Ovary (tissue), 9 donors: ENCODE measurements around the gene TMEM63B. TPM values are rescaled to one million over a fixed set of nuclear protein-coding genes. Genes with fewer than 3 reads are reported as not detected.
A peak's percentile ranks its signal among the peaks of the same experiment; 100 is the strongest.

ENCODE experiments used
- DNase-seq, 5 donors: peaks; one replicate each; pipeline ENCODE4 v3.0.0-alpha.2; 2019 to 2020
- H3K27ac ChIP-seq, 2 donors: fragments of 200-600 bp; one replicate each; pipeline versions ENCODE4 v1.5.1 to v1.8.0; 2019 to 2022
- H3K27me3 ChIP-seq: fragments of 200-600 bp; one replicate; pipeline ENCODE4 v1.8.0; 2022
- H3K36me3 ChIP-seq: fragments of 200-600 bp; sonication (generic); one replicate; pipeline ENCODE4 v1.5.1; 2019
- H3K4me1 ChIP-seq: one replicate; pipeline ENCODE4 v1.8.1; 2013; ENCODE audit warnings: mild to moderate bottlenecking, moderate library complexity; ENCODE audit not compliant: insufficient read depth
- H3K4me3 ChIP-seq: fragments of 200-600 bp; sonication (generic); one replicate; pipeline ENCODE4 v1.5.1; 2017
- H3K9me3 ChIP-seq, 2 donors: fragments of 200-600 bp in 1 of 2; sonication (generic) in 1 of 2; one replicate each; pipeline versions ENCODE4 v1.5.1 to v1.8.1; 2013 to 2019; ENCODE audit warnings: mild to moderate bottlenecking in 1 of 2, moderate library complexity in 1 of 2
- EP300 ChIP-seq: sonication (generic); formaldehyde crosslinking; IDR thresholded peaks from one replicate; pipeline ENCODE4 v1.6.1; 2017; ENCODE audit warnings: antibody characterized with exemption
- POLR2A ChIP-seq: fragments of 450-650 bp; IDR thresholded peaks from one replicate; pipeline ENCODE4 v1.6.1; 2017; ENCODE audit warnings: antibody characterized with exemption, mild to moderate bottlenecking, moderate library complexity
- WGBS, 3 donors: extraction: QIAGEN DNeasy Blood & Tissue Kit in 1 of 3; methylation state at CpG; one replicate each; pipeline versions ENCODE4 v1.1.5 to v1.1.7; 2013 to 2017; 5-methylcytosine and 5-hydroxymethylcytosine counted together
- intact Hi-C, 4 donors: fragments of 100-400 bp; cut with DNase I; formaldehyde crosslinking; loops; one replicate each; pipeline versions ENCODE4 v1.11.0 to v1.15.1; 2022 to 2023
- polyA plus RNA-seq, 2 donors: library from polyadenylated mRNA; stranded (reverse); fragments of 200-250 nt in 1 of 2; fragments of 350-450 nt in 1 of 2; fragmentation: Illumina TruSeq in 1 of 2; extraction: RNeasy Lipid Tissue Mini Kit (QIAGEN cat#74804) in 1 of 2; gene quantifications; one replicate each; pipeline ENCODE4 v1.2.3, GENCODE V29; 2013 to 2014
- total RNA-seq, 7 donors: library from RNA; depleted of rRNA in 2 of 7; stranded (reverse); fragments of >200 nt in 2 of 7; fragmentation: NEBNext Ultra II Directional in 3 of 7; extraction: Animal tissue kit (Norgen Biotek cat#: 25700) in 3 of 7; gene quantifications; one replicate each; pipeline versions ENCODE4 v1.1.0 to v1.2.4, GENCODE V29; 2016 to 2023
- TF ChIP-seq, protein P1 (sequence below), 3 donors: fragments of 450-650 bp in 2 of 3; fragments of 200-600 bp in 1 of 3; IDR thresholded peaks; one replicate each; pipeline versions ENCODE4 v1.5.1 to v1.8.0; 2016 to 2022; ENCODE audit warnings: antibody characterized with exemption in 3 of 3, mild to moderate bottlenecking in 1 of 3
- donor health status: DM: no; HTN: no; CAD: no; lungs with moderate emphysema.
- donor health status: DM: no; HTN: no; CAD: no.
- donor health status: Bipolar disorder and iron deficiency.
- donor health status: DM: yes; HTN: yes; CAD: no.
- donor health status: DM: no; HTN: no; CAD: no.
- donor health status: DM: yes; HTN: yes; CAD: no.

The TMEM63B gene
- total and polyA plus RNA-seq, 9 donors = 7.5 to 25.7 (median 16.5) TPM

DNA sequence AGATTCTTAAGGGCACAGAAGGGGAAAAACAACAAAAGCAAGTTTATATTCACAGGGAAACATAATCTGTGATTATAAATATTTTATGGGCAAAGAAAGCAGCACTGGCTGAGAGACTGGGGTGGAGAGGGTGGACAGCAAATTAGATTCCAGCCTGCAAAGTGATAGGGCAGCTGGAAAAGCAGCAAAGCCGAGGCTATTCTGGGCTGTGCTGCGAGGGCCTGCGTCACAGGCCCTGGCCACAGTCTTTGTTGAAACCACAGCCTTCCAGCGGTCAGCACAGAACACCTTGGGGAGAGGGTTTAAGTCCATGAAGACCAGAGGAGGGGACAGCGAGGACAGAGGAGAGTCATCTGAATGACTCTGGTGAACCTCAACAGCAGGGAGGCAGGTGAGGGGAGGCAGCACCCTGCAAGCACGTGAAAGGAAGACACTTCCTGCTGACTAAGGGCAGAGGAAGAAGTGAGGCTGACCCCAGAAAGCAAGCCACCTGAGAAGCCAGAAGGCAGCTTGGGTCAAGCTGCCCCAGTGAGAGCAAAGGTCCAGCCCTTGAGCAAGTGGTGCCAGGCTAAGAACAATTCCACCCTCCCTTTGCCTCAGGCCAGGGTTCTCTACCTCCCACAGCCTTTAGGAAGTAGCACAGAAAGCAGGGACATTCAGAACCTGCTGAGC, 17.2 kb upstream of the TMEM63B start:
- intact Hi-C loops = no loop called here
- no peaks in the 10 kb centered on the region for H3K36me3 ChIP-seq
- no peak overlapping the region for H3K4me3 ChIP-seq

GRCh38 chr6:44110966-44111365, 16.4 kb upstream of the TMEM63B start:
- Histone ChIP-seq H3K36me3 (no peaks in the 10 kb centered on the region), H3K9me3 (no peaks in the 10 kb centered on the region), H3K4me1 (peaks cover 2% of the 10 kb centered on the region), H3K4me3 (no peak overlapping the region), H3K27me3 (no peaks in the 10 kb centered on the region), H3K27ac (peak overlapping the region in 1 of 2 donors; percentile 59)
- WGBS, 3 donors = 90 to 93% (median 93%) methylated on average over 3 of the region's 3 CpGs
- no peak for DNase-seq
- no peak for TF ChIP-seq EP300
- TF ChIP-seq, protein P1, sequence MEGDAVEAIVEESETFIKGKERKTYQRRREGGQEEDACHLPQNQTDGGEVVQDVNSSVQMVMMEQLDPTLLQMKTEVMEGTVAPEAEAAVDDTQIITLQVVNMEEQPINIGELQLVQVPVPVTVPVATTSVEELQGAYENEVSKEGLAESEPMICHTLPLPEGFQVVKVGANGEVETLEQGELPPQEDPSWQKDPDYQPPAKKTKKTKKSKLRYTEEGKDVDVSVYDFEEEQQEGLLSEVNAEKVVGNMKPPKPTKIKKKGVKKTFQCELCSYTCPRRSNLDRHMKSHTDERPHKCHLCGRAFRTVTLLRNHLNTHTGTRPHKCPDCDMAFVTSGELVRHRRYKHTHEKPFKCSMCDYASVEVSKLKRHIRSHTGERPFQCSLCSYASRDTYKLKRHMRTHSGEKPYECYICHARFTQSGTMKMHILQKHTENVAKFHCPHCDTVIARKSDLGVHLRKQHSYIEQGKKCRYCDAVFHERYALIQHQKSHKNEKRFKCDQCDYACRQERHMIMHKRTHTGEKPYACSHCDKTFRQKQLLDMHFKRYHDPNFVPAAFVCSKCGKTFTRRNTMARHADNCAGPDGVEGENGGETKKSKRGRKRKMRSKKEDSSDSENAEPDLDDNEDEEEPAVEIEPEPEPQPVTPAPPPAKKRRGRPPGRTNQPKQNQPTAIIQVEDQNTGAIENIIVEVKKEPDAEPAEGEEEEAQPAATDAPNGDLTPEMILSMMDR (IDR thresholded peaks at IDR 0.05) = no peak
- no peak for TF ChIP-seq POLR2A
- intact Hi-C loops = no loop called here

More for the DNA sequence above, 17.2 kb upstream of the TMEM63B start:
- Histone ChIP-seq H3K4me1 (peaks cover 5% of the 10 kb centered on the region), H3K27me3 (no peaks in the 10 kb centered on the region), H3K9me3 (no peaks in the 10 kb centered on the region), H3K27ac (peak overlapping the region in 1 of 2 donors; percentile 59)
- TF ChIP-seq EP300 (no peak), POLR2A (no peak)
- TF ChIP-seq, protein P1 (IDR thresholded peaks at IDR 0.05) = no peak
- DNase-seq = no peak
- WGBS, 3 donors = 51 to 59% (median 57%) methylated on average over 6 of the region's 6 CpGs

- Histone ChIP-seq H3K4me3 (no peak overlapping the region), H3K36me3 (no peaks in the 10 kb centered on the region), H3K9me3 (no peaks in the 10 kb centered on the region), H3K27ac (no peak overlapping the region), H3K27me3 (no peaks in the 10 kb centered on the region), H3K4me1 (peaks cover 2% of the 10 kb centered on the region)
- intact Hi-C loops = no loop called here
- DNase-seq = no peak
- TF ChIP-seq, protein P1 (IDR thresholded peaks at IDR 0.05) = no peak
- TF ChIP-seq POLR2A (no peak), EP300 (no peak)
- WGBS, 3 donors = 79 to 92% (median 92%) methylated on average over 6 of the region's 6 CpGs
Observed at GRCh38 chr6:44111434-44112417, 15.6 kb upstream of the TMEM63B start.

DNA sequence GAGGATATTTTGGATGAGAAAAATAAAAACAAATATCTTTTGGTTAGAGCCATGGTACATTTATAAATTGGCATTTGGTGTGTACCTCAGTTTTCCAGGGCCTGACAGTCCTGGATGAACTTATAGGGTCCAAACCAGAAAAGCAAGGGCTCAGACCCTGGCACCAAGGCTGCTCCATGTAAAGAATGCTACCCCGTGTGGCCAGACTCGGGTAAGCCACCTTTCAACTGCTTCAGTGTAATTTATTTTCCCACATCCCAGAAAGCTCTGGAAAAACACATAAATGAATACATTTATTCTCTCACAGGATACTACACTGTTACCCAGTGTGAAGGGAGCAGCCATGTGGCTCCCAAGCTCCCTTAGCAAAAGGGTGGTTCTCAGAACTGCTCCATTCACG, 13.9 kb upstream of the TMEM63B start:
- Histone ChIP-seq H3K9me3 (no peaks in the 10 kb centered on the region), H3K27me3 (no peaks in the 10 kb centered on the region), H3K4me1 (peaks cover 5% of the 10 kb centered on the region), H3K27ac (no peak overlapping the region), H3K36me3 (no peaks in the 10 kb centered on the region), H3K4me3 (no peak overlapping the region)
- intact Hi-C loops = no loop called here
- 54 to 61% (median 60%) methylated on average over 3 of the region's 3 CpGs for WGBS, 3 donors
- TF ChIP-seq POLR2A (no peak), EP300 (no peak)
- TF ChIP-seq, protein P1 (IDR thresholded peaks at IDR 0.05) = no peak
- no peak for DNase-seq
